ENCODE data around the gene SLC24A4. TPM values are rescaled to one million over a fixed set of nuclear protein-coding genes. Genes with fewer than 3 reads are reported as not detected.

Gene SLC24A4
- not detected in 2 replicates for total RNA-seq

DNA sequence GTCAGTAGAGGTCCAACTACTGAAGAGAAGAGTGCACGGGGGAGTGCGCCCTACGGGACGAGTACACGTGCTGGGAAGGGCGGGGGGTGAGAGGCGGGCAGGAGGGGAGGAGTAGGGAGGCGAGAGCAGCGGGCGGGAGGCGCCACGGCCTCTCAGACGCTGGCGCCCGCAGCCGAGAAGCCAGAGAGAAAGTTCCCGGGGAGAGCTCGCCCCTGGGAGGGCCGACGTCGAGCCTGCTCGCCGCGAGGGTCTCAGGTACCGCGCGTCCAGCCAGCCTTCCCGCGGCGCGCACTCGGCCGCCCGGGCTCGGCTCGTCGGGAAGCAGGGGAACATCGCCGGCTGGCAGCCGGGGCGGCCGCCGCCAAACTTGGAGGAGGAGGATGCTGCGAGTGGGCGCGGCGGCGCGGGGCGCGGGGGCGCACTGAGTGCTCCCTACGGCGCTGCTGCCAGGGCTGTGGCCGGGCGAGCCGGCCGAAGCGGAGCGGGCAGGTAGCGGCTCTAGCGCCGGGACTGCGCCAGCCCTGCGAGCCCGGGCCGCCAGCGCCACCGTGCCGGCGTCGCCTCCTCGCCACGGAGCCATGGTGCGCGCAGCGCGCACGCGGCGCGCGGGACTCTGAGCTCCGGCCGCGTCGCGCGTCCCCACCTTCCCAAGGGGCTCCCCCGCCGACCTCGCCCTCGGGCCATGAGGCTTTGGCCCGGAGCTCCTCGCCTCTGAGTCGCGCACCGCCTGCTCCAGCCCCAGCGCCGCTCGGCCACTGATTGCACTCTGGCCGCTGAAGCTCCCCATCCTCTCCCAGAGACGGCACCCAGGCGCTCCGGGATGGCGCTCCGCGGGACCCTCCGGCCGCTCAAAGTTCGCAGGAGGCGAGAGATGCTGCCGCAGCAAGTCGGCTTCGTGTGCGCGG, at the start of gene SLC24A4:
TSS of gene SLC24A4 (plus strand) at position 155 of the 905 bp plus-strand sequence. CDS start at position 821, 666 bp downstream.
- no peak for DNase-seq (ENCODE audit: low read depth, low spot score)

DNA sequence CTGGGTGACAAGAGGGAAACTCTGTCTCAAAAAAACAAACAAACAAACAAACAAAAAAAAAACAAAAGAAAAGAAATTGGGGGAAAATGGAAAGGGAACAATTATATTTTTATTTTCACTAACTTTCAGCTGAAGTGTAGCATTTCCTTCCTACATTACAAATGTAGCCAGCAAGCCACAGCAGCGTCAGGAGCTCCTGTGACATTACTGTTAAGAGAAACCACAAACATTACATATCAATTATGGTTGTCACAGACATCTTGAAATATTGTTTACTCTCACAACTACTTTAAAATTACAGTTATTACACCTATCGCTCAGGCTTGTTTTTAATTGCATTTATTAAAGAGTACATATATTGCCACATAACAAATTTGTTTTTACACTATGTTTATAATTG, 49.8 kb upstream of the SLC24A4 start:
- no peak for DNase-seq (ENCODE audit: low read depth, low spot score)

- DNase-seq (ENCODE audit: low read depth, low spot score) = no peak
Observed at GRCh38 chr14:92274055-92274454, 48.9 kb upstream of the SLC24A4 start.

DNA sequence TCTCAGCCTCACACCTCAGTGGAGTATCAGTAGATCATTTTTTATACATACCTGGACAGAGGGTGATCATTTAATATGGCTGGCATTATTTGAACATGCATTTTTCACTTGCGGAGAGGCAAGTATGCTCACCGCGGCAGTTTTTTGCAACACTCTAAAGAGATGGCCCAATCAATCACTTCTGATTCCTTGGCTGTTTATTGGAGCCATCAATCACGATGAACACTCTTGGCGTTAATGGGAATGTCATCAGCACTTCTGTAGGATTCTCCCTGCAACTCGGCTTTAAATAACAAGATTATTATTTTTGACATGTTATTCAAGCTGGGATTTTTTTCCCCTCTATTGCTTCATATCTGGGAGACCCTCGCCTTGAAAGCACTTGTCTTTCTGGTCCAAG, 46.9 kb upstream of the SLC24A4 start:
- DNase-seq (ENCODE audit: low read depth, low spot score) = no peak

GRCh38 chr14:92277031-92277430, 45.9 kb upstream of the SLC24A4 start:
- DNase-seq (ENCODE audit: low read depth, low spot score) = no peak

DNA sequence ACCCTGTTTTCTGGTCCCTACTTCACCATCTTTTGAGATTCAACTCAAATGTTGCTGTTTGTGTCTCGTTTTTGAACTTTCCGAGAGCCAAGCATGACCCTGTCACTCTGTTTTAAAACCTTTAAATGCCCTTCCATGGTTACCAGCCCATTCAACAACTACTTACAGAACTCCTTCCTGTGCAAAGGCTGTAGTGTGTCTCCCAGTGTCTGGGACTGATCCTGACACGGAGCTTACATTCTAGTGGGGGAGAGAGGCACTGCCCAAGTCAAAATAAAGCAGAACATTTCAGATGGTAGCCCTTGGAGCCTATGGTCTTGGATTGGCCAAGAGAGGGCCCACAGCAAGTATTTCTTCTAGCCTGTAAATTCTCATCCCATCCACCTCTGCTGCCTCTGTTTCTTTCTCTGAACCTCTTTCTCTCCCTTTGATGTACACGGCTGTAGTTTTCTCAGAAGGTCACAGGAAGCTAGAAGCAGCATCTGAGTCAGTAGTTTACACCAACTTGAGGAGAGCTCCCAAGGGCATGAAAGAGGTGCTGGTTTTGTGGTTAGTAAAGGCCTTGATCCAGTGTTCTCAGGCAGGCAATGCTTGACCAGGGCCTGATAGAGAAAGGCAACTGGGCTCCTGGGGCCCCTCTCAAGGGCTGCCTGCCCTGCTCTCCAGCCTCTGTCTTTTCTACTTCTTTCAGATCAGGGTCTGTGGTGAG, 42.3 kb upstream of the SLC24A4 start:
- DNase-seq (ENCODE audit: low read depth, low spot score) = no peak

DNA sequence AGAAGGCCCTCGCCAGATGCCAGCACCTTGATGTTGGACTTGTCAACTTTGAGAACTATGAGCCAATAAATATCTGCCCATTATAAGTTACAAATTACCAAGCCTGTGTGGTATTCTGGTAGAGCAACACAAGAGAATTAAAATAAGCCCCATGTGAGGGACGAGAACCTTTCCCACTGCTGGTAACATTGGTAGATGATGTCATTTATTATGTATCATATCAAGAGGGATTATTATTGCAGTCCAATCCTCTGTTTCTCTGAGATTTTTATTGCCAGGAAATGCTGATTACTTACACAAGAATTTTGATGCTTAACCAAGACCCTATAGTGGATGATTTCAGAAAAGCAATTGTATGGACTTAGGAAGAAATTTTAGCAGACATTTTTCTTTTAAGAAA, 40.3 kb upstream of the SLC24A4 start:
- no peak for DNase-seq (ENCODE audit: low read depth, low spot score)

DNA sequence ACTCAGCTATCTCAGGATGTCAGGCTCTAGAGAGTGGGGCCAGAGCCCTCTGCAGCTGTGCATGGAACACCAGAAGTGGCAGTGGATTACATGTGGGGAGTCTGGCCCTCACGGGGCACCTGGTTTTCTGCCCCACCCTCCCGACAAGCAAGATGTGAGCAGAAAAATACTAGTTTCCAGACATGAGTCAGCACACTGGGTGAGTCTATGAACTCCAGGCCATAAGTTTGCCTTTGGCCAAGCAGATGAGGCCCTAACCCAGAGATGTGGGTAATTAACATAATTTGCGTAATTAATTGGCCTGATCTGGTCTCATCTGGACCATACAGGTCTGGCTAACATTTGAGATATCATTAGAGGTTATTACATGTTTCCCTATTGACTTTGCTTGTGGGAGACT, 37.7 kb upstream of the SLC24A4 start:
- DNase-seq (ENCODE audit: low read depth, low spot score) = no peak

GRCh38 chr14:92287987-92288386, 35.0 kb upstream of the SLC24A4 start:
- DNase-seq (ENCODE audit: low read depth, low spot score) = no peak

DNA sequence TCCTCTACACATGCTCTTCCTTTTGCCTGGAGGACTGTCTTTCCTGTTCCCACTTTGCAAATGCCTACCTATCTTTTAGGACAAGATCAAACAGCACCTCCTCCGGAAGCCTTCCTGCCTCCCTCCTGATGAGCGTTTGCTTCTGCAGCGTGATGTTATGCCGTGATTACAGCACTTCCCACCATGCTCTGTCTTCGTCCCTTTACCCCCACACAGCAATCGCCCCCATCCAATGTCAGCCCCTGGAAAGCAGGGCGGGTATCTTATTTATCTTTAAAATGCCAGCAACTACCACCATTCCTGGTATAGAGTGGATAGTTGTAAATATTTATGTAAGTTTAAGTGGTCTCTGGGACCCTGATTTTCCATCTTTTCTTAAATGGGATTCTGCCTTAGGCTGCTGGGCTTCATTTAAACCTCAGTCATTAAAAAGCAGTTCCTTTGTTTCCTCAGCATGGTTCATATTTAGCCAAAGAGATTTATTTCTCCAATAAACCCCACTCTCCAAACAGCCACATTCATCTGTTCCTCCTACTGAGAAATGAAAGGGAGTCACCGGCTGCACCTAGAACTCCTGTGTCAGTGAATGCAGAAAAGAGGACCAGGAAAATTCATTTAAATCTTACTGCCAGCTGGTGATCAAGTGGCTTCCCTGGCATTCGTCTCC, 33.8 kb upstream of the SLC24A4 start:
- no peak for DNase-seq (ENCODE audit: low read depth, low spot score)

GRCh38 chr14:92292673-92293072, 30.3 kb upstream of the SLC24A4 start:
- no peak for DNase-seq (ENCODE audit: low read depth, low spot score)

DNA sequence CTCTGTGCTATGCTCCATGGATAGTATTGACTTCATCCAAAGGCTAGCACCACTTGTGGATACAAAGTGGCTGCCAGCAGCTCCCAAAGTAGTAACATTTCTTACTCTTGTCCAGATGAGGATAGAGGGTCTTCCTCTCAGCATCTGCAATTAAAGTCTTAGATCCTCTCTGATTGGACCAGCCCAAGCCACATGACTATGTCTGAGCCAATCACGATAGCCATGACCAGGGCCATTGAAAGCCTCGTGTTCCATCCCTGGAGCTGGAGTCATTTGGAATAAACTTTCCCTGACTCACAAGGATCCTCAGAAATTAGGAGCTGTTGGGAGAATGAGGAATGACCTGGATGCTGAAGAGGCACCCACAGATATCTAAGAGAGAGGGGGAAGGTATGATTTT, 28.5 kb upstream of the SLC24A4 start:
- no peak for DNase-seq (ENCODE audit: low read depth, low spot score)

DNA sequence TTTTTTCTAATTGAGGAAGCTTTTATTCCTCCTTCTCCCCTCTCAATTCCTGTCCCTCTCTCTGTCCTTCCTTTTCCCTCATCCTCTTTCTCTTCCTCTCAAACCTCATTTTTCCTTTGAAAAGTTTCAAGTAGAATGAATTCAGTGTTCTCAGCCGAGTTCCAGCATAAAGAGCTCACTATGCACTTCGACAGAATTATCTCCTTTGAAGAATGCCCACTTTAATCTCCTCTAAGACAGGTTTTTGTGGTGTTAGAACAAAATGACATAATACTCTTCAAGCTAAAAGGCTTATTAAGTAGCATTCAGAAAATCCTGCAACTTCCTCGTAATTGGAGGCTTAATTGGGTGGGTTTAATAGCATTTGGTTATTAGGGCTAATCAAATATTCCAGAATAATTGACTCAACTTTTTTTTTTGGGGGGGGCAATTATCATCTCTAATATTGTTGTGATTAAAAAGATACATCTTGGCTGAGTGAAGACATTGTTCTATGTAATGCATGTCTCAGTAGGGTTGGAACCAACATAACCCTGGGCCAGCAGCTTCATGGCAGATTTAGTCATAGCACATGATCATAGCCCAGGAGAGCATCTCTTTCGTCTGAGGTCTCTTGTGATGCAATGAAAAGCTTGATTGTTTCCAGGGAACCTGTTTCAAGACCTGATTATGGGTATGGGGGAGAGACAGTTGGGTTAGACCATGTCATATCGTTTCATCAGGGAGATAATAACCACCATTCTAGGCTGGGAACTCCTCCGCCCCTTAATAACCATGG, 25.0 kb upstream of the SLC24A4 start:
- DNase-seq (ENCODE audit: low read depth, low spot score) = no peak

- no peak for DNase-seq (ENCODE audit: low read depth, low spot score)
Observed at GRCh38 chr14:92302481-92302880, 20.5 kb upstream of the SLC24A4 start.

GRCh38 chr14:92308716-92309115, 14.2 kb upstream of the SLC24A4 start:
- no peak for DNase-seq (ENCODE audit: low read depth, low spot score)

- no peak for DNase-seq (ENCODE audit: low read depth, low spot score)
Observed at GRCh38 chr14:92309968-92310530, 12.9 kb upstream of the SLC24A4 start.

DNA sequence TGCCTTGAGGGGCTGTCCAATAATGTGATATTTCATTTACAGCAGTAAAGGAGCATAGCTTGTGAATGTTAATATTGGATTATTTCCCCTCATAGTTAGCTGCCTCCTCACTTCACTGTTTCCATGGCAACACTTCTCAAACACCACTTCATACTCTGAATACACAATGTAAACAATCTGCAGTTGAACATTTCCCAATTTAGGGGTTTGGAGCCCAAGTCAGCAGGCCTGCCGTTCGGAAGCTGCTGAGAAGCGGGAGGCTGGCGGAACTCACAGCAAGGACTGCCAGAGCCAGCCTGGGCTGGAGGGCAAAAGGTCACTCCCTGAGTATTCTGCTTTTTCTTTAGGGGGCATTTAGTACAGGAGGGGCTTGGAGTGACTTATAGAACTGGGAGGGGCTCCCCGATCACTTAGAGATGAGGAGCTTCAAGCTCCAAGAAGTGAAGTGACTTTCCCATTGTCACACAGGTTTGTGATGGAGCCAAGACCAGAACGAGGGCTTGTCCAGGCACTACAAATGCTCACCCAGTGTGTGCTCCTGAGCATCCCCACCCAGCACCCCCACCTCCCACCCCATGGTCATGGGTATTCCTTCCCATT, 12.1 kb upstream of the SLC24A4 start:
- no peak for DNase-seq (ENCODE audit: low read depth, low spot score)

DNA sequence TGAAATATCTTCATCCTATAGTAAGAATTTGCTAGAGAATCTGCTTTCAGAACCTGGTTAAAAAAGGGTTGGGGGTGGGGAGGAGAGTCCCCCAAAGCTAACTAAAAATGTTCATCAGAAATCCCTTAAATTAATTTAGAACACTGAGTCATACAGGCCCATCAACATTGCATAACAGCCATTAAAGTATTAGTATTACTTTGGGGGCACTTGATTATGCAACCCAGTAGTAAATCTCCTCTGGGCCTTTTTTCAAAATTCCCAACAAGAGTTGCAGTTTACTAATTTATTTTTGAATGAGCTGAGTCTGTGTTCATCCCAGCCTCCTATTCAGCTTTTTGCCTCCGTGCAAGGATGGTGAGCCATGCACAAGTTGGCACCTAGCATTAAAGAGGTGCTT, 8.8 kb upstream of the SLC24A4 start:
- DNase-seq (ENCODE audit: low read depth, low spot score) = no peak

DNA sequence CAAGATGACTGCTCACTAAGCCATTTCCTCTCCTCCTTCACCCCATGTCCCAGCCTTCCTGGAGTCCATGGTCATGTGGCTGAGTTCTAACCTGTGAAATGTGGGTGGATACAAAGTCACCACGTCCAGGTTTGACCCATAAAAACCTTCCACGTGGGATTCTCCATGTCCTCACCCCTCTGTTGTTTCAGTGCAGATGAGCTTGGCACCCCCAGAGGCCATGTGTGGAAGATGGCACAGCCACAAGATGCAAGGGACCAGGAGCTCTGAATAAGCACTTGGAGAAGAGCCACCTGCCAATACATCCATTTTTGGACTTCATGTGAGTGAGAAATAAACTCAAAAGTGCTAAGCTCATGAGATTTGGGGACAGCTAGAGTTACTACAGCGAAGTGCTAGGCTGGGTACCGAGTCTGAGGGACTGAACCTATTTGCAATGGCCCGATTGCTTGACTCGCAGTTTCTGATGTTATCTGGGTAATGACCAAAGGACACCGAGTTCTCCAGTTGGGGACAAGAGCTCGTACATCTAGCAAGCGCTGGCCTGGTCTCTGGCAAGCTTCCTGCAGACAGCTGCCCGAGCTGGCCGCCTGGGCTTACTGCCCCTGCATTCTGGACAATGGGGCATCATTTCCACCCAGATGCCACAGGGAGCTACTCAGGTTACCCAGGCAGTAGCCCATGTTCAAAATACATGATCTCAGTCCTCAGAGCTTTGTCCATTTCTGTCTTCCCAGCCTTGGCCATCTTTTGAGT, 7.7 kb upstream of the SLC24A4 start:
- DNase-seq (ENCODE audit: low read depth, low spot score) = no peak

- no peak for DNase-seq (ENCODE audit: low read depth, low spot score)
Observed at GRCh38 chr14:92316176-92316575, 6.8 kb upstream of the SLC24A4 start.

Data from pulmonary artery endothelial cell (primary cell).